SKM-1 (cell line): ENCODE measurements around the gene CCND2.

Experiments used
- DNase-seq: peaks from one replicate; lab custom pipeline; 2025; ENCODE audit not compliant: unreplicated experiment; lab: John Stamatoyannopoulos, UW

The CCND2 gene

GRCh38 chr12:4256043-4256826, 17.3 kb upstream of the CCND2 start:
- no peak for DNase-seq

DNA sequence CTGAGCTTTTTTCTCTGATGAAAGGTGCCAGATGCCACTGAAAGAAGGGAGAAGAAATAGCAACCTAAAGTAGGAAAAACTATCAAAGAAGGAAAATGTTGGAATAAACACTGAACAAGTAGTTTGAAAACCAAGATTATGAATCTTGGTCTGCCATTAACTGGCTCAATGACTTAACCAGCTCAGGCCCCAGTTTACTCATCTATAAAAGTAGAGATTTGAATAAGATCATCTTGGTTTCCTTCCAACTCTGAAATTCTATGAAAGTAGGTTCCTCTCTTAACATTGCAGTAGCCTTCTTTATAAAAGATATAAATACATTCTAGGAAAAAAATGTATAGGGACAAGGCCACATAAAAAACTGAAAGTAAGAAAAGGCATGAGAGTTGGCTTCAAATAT, 16.1 kb upstream of the CCND2 start:
- DNase-seq = no peak

- no peak for DNase-seq
These were observed 14.5 kb upstream of the CCND2 start for GRCh38 chr12:4259099-4259498.

- no peak for DNase-seq
These were observed 11.9 kb upstream of the CCND2 start for GRCh38 chr12:4261655-4262054.

DNA sequence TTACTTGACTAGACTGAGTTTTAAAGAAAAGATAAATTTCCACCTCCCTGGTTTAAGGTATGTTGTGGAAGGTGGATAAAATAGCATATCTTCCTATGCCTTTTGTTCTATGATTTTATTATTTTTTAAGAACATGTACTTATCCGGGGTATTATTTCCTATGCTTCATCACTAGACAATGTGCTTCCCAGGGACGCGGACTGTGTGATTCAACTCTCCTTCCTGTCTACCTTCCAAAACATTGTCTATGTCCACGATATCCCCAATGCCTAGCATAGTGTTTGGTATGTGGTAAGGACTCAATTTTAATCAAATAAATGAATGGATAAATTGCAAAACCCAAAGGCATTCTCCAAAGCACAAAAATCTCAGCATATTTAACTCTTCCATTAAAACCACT, 8.3 kb upstream of the CCND2 start:
- no peak for DNase-seq

GRCh38 chr12:4266990-4267389, 6.6 kb upstream of the CCND2 start:
- no peak for DNase-seq

- DNase-seq = no peak
These were observed 5.7 kb upstream of the CCND2 start for GRCh38 chr12:4267704-4268328.

DNA sequence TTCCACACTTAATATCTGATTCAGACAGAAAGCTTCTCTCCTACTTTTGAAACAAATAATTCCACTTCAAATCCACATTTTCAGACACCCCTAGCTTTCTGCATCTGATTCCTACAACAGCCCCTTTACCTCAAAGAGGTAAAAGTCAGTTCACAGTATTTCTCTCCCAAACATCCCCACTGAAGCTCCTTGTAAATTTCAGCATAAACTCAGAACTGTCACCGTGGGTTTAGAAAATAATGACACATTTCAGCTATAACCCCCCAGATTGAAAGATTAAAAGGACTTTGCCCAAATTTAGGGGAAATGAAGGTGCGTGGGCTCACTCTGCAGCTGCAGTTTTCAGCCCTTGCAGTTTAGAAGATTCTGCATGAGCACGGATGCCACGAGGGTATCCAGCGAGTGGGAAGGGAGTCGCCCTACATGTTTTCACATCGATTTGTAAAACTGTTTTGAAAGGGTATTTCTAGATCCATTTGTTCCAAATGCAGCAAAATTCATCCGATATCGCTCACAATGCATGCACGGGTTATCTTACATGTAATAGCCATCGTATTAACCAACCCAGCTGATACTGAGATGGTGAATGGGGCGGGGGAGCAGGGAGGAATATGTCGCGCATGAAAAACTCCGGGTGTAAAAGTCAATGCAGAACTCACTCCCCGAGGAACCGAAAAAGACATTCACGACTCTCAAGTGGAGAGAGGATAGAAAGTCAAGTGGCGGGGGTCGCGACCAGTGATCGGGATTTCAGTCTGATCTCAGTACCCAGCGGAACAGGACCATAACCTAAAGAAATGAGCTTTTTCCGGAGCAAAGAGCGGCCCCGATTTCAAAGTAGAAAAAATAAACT, 5.0 kb upstream of the CCND2 start:
- DNase-seq = no peak

GRCh38 chr12:4269279-4269991, 4.1 kb upstream of the CCND2 start:
- no peak for DNase-seq

DNA sequence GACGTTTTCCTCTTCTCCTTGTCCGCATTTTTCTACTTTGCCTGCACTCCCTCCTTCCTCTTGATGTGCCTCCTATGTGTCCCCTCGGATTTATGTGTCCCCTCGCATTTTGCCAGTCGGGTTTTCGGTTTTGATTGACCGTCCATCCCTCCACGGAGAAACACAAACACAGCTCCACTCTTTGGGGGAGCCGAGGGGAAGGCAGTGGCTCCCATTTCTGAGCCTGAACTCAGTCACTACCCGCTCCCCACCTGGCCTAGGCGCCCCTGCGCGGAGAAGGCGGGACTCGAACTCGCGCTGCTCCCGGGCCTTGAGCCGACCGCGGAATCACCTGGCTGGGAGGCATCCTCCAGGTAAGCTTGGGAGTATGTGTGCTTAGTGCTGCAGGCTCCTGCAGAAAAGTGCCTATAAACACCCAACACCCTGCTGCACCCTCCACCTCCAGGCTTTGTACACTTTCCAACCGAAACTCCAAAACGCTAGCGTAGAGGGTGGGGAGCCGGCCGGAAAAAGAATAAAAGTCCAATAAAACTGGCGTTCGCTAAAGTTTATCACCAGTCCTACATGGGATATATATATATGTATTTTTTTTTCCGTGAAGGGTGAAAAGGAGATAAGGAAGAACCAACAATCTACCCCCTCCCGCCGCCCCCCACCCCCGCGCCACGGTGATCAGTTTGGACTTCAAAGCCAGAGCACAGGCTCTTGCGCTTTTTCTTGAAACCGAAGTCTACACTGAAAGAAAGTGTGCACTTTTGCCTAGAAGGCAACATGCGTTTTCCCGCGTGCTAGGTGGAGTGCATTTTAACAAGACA, 3.3 kb upstream of the CCND2 start:
- no peak for DNase-seq

GRCh38 chr12:4270831-4271716, 2.5 kb upstream of the CCND2 start:
- DNase-seq = no peak

GRCh38 chr12:4271717-4272423, 1.7 kb upstream of the CCND2 start:
- DNase-seq = no peak

- no peak for DNase-seq
These were observed 914 bp upstream of the CCND2 start for GRCh38 chr12:4272424-4273272.

GRCh38 chr12:4273273-4273651, 300 bp upstream of the CCND2 start:
- DNase-seq = no peak

DNA sequence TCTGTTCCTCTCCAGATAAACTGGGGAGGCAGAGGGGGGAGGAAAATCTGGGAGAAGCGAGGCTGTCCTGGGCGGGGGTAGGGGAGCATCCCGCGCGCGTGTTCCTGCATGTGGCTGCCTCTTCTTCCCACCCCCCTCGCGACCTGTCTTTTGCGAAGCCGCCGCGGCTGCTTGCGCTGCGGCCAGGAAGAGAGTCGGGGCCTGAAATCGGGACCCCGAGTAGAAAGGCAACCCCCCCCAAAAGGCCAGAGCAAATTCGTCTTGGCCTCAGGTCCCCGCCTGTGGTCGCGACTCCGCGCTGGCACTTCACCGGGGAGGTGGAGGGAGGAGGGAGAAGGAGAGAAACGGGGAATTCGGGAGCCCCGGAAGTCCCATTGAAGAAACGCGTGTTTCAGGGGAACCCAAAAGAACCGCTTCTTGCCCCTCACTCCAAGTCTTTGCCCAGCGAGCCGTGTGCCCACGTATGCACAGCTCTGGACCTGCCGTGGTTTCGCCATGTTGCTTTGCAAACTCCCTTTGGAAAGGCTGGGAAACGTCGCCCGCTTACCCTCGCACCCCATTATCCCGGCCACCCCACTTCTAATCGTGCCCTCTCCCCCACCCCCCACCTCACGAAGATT, 944 bp downstream of the CCND2 start:
- DNase-seq = no peak

GRCh38 chr12:4275016-4275869, 1.7 kb downstream of the CCND2 start:
- DNase-seq = no peak
